ENCODE data around the gene SYNC.
"Not testable (repeated sequence)": the region's sequence is repeated elsewhere in the genome, so short reads cannot be mapped to it uniquely, and the experiment has no call there.

Gene SYNC

GRCh38 chr1:32695098-32695904, 7.3 kb downstream of the SYNC start:
- DNase-seq (ENCODE audit: low spot score) (peak; percentile 87), FAIRE-seq (peak; percentile 87)

DNA sequence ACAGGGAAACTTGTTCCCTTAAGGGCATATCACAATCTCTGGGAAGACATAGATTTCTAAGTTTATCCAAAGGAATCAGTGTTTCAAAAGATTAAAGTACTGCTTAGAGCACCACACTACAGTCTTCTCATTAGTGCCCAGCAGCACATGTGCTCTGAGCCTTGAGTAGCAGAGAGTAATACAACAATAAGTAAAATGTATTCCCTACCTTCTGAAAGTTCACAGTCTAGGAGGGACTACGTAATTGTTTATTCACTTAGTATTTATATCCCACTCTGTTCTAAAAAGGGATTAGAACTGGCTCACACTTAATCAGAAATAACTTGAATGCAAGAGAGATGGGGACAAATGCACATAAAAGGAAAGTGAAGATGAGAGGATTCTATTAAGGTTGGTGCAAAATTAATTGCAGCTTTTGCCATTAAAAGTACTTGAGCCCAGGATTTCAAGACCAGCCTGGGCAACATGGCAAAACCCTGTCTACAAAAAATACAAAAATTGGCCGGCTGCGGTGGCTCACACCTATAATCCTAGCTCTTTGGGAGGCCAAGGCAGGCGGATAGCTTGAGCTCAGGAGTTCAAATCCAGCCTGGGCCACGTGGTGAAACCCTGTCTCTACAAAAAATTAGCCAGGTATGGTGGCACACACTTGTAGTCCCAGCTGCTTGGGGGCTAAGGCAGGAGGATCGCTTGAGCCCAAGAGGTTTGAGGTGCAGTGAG, 9.0 kb downstream of the SYNC start:
- FAIRE-seq (no peak), DNase-seq (ENCODE audit: low spot score) (no peak)

DNA sequence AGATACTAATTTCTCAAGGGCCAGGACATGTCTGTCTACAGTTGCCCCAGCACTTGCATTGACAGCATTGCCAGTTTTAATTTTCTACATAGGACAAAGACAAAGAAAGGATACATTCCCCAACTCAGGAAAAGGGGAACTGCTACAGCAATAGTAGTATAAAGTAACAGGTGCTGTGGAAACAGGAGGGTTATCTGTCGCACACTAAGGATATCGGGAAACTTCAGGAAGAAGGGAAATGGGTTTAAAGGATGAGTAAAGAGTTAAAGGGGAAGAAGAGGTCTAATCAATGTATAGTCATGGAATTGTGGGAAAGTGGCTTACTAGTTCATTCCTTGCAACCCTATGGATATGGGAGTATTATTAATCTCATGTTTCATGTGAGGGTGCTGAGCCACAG, 16.2 kb downstream of the SYNC start:
- no peak for DNase-seq (ENCODE audit: low spot score)
- FAIRE-seq, result no peak

DNA sequence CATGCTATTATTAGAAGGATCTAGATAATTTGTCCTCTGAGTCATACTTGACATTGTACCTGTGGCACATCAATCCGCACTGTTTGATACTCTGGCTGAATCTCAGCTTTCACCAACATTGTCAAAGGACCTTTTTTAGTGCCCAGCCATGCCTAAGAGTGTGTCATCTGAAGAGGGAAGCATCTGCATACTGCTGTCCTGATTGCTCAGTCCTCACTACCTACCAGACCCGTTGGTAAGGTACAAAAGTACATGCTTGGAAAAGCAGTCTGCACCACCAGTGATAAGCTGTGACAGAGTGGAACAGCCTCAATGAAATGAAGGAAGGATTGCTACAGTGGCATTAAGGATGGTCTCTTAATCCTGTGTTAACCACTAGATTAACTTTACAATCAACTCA, 17.1 kb downstream of the SYNC start:
- FAIRE-seq (no peak), DNase-seq (ENCODE audit: low spot score) (no peak)

GRCh38 chr1:32684167-32684811, 18.3 kb downstream of the SYNC start:
- FAIRE-seq (no peak), DNase-seq (ENCODE audit: low spot score) (no peak)

DNA sequence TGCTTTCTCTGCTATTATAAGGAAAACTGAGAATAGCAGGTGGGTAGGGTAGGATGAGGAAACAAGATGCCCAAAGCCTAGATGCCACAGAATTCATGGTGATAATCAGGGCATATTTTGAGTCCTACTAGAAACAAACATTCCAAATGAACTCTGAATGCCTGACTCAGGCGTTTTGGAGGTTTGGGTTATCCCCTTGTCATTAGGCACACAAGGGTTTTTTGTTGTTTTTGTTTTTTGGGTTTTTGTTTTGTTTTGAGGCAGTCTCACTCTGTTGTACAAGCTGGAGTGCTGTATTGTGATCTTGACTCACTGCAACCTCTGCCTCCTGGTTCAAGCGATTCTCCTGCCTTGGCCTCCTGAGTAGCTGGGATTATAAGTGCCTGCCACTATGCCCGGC, 19.2 kb downstream of the SYNC start:
- FAIRE-seq (no peak), DNase-seq (ENCODE audit: low spot score) (no peak)

- no peak for DNase-seq (ENCODE audit: low spot score)
Observed at GRCh38 chr1:32681999-32682398, 20.6 kb downstream of the SYNC start.

GRCh38 chr1:32681509-32681908, 21.1 kb downstream of the SYNC start:
- DNase-seq (ENCODE audit: low spot score), result no peak
- FAIRE-seq, result no peak

More at GRCh38 chr1:32681999-32682398, 20.6 kb downstream of the SYNC start:
- FAIRE-seq, result no peak

GRCh38 chr1:32680642-32681041, 21.9 kb downstream of the SYNC start:
- FAIRE-seq, result no peak

DNA sequence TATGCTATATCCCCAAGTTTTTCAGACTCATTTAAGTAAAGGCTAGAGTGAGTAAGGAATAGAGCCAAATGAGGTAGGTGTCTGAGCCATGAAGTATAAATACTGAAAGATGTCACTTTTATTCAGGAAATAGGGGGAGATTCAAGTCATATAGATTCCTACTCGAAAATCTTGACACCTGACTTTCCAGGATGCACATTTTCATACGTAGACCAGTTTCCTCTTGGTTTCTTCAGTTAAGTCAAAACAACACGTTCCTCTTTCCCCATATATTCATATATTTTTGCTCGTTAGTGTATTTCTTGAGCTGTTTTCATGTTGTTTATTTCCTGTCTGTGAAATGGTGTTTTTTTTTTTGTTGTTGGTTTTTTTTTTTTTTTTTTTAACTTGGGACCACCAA, 22.6 kb downstream of the SYNC start:
- FAIRE-seq; DNase-seq (ENCODE audit: low spot score): not testable (repeated sequence)

More at GRCh38 chr1:32680642-32681041, 21.9 kb downstream of the SYNC start:
- DNase-seq (ENCODE audit: low spot score), result no peak

DNA sequence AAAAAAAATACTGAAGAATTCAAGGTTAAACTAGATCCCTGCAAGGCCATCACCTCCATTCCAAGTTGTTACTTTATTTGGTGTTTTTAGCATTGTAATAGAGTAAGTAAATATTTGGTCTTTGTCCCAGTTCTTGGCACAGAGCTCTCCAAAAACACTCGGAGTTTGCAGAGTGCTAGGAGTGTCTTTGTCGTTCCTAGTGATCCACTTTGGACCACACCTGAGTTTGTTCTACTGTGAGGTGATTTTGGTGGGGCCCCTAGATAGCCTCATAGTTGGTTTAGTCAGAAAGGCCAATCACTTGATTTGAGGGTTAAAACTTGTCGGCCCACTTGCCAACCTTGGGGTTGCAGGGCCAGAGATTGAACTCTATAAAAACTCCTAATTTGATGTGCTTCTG, 25.6 kb downstream of the SYNC start:
- FAIRE-seq (no peak), DNase-seq (ENCODE audit: low spot score) (no peak)

GRCh38 chr1:32668716-32669115, 33.9 kb downstream of the SYNC start:
- not testable (repeated sequence) for FAIRE-seq; DNase-seq (ENCODE audit: low spot score)

DNA sequence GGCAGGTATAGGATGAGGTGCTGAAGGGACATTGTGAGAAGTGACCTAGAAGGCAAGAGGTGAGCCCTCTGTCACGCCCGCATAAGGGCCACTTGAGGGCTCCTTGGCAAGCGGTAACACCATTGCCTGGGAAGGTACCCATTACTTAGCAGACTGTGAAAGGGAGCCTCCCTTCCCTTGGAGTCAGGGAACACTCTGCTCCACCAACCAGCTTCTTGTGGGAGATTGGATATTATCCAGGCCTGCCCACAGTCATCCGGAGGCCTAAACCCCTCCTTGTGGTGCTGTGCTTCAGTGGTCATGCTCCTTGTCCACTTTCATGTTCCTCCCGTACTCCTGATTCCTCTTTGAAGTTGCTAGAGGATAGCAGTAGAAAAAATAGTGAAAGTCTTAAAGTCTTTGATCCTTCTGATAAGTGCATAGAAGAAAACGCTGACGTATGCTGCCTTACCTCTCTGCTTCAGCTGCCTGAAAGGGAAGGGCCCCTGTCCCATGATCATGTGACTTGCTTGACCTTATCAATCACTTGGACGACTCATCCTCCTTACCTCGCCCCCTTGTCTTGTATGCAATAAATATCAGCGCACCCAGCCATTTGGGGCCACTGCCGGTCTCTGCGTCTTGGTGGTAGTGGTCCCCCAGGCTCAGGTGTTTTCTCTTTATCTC, 35.5 kb downstream of the SYNC start:
- FAIRE-seq (peak; percentile 65), DNase-seq (ENCODE audit: low spot score) (peak; percentile 20)

DNA sequence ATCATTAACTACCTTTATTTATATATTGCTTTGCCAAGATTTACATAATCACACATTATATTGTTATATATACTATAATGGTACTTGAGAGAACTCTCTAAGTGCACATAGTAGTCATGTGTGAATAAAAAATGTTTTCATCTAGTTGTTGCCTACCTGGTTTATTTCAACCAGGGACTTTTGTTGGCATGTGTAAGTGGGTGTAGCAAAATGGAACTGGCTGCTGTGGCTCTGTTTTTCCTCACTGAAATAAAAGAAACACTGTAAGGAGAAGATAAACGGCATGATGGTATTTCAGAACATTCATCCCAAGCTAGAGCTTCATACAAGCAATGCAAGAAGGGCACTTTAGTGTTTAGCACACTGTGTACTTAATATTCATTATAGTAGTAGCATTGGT, 36.7 kb downstream of the SYNC start:
- FAIRE-seq (no peak), DNase-seq (ENCODE audit: low spot score) (no peak)

DNA sequence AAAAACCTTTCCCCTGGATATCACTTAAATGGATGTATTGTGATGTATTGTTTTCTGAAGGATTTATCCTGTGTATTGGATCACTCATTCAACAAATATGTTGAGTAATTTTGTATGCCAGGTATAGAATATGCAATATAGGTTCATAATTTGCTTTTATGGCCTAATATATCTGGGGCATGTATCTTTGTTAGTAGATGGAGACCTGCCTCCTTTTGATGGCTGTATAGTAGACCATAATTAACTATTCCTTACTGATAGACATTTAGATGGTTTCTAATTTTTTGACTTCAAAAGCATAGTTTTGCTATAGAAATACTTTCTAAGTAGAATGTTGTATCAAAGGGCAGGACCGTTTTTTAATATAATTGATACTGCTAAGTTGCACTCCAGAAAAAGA, 43.0 kb downstream of the SYNC start:
- FAIRE-seq, result no peak

GRCh38 chr1:32652244-32652962, 50.2 kb downstream of the SYNC start:
- no peak for FAIRE-seq
- no peak for DNase-seq (ENCODE audit: low spot score)

More for the DNA sequence above, 43.0 kb downstream of the SYNC start:
- DNase-seq (ENCODE audit: low spot score), result no peak

- DNase-seq (ENCODE audit: low spot score) (no peak), FAIRE-seq (no peak)
Observed at GRCh38 chr1:32651461-32652073, 51.0 kb downstream of the SYNC start.

DNA sequence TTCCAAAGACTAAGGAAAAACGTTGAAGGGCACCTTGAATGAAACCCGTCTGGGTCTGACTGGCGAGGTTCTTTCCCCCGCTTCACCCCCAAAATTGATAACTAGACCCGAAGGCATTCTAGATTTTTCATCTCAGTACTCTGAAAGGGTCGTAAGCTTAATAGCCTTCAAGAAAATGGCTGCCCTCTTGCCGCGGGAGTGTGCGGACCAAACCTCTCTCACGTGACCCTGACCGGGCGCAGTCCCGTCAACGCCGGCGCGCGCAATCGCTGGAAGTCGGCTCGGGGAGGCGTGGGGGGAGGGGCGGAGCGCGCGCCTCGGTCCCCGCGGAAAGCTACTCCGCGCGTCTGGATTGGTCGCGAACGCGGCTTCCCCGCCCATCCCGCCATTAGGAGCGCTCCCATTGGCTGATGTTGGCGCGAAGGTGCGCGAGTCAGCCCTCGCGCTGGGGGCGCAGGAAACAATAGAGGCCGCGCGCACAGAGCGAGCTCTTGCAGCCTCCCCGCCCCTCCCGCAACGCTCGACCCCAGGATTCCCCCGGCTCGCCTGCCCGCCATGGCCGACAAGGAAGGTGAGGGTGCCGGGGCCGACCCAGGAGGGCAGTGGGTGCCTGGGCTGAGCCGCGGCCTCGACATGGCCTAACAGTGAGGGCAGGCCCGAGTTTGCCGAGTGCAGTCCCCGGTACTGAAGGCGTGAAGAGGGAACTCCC, 51.7 kb downstream of the SYNC start, which contains the start of gene RBBP4:
Gene RBBP4 (plus strand): TSS at position 457 of the 709 bp plus-strand sequence. CDS start 99 bp downstream, at position 556.
- DNase-seq (ENCODE audit: low spot score), result peak; percentile 92
- peak; percentile 60 for FAIRE-seq

GRCh38 chr1:32650248-32650751, 52.3 kb downstream of the SYNC start, which contains the start of gene ZBTB8OS:
TSS of gene ZBTB8OS (minus strand) at chr1:32650550. CDS start at chr1:32650529, 21 bp downstream.
- FAIRE-seq, result peak; percentile 74

More at GRCh38 chr1:32650248-32650751, 52.3 kb downstream of the SYNC start, which contains the start of gene ZBTB8OS:
- DNase-seq (ENCODE audit: low spot score), result peak; percentile 93
